Thoracic aorta (tissue), 2 donors: ENCODE data around the gene BCL2L11. TPM values are rescaled to one million over a fixed set of nuclear protein-coding genes. Genes with fewer than 3 reads are reported as not detected.

Experiments used
- ATAC-seq: fragments of 150-250 bp; one replicate; pipeline ENCODE4 v1.8.0; 2017; ENCODE audit warnings: low read depth; ENCODE audit not compliant: insufficient number of reproducible peaks, low FRiP score
- DNase-seq: peaks from one replicate; pipeline ENCODE4 v3.0.0-alpha.2; 2020; ENCODE audit warnings: low spot score
- H3K27ac ChIP-seq, 2 donors: fragments of 200-600 bp; sonication (generic); 1 replicate in 1 of 2; 2 replicates in 1 of 2; pipeline ENCODE4 v1.5.1; 2016; ENCODE audit warnings: mild to moderate bottlenecking in 2 of 2, moderate library complexity in 2 of 2
- H3K27me3 ChIP-seq: fragments of 200-600 bp; sonication (generic); replicated peaks from 2 replicates; pipeline ENCODE4 v1.6.0; 2016; ENCODE audit warnings: mild to moderate bottlenecking; ENCODE audit not compliant: insufficient read depth
- H3K36me3 ChIP-seq: fragments of 200-600 bp; sonication (generic); one replicate; pipeline ENCODE4 v1.5.1; 2016
- H3K4me1 ChIP-seq, 2 donors: fragments of 200-600 bp; sonication (generic); 1 replicate in 1 of 2; 2 replicates in 1 of 2; pipeline versions ENCODE4 v1.5.1 to v1.6.0; 2016; ENCODE audit warnings: low read depth in 2 of 2, mild to moderate bottlenecking in 1 of 2; ENCODE audit not compliant: control insufficient read depth in 1 of 2
- H3K4me3 ChIP-seq: fragments of 200-600 bp; sonication (generic); 2 replicates; pipeline ENCODE4 v1.5.1; 2016; ENCODE audit warnings: mild to moderate bottlenecking
- H3K9me3 ChIP-seq: fragments of 200-600 bp; sonication (generic); 2 replicates; pipeline ENCODE4 v1.5.1; 2016
- CTCF ChIP-seq: fragments of 200-600 bp; sonication (generic); IDR thresholded peaks from one replicate; pipeline ENCODE4 v1.5.1; 2019; ENCODE audit warnings: antibody characterized with exemption
- total RNA-seq, 2 donors: library from RNA; depleted of rRNA; stranded (reverse); fragments of >200 nt; gene quantifications; one replicate each; pipeline versions ENCODE4 v1.1.0 to v1.2.3, GENCODE V29; 2016

Gene BCL2L11
- total RNA-seq, 2 donors from 2014 or later, result 16.4 to 17.4 TPM

- H3K27me3 ChIP-seq, result no peaks in the 10 kb centered on the region
- H3K4me3 ChIP-seq, result no peak overlapping the region
- H3K4me1 ChIP-seq, result no peaks in the 10 kb centered on the region
- H3K36me3 ChIP-seq, result no peaks in the 10 kb centered on the region
- ATAC-seq (no peak), DNase-seq (no peak)
- H3K9me3 ChIP-seq, result no peaks in the 10 kb centered on the region
- H3K27ac ChIP-seq, result no peak overlapping the region
- TF ChIP-seq CTCF, result no peak
These were observed 50.7 kb downstream of the BCL2L11 start for GRCh38 chr2:111171337-111171930.

GRCh38 chr2:111172666-111173065, 52.0 kb downstream of the BCL2L11 start:
- H3K9me3 ChIP-seq, result no peaks in the 10 kb centered on the region
- no peak for ATAC-seq
- no peaks in the 10 kb centered on the region for H3K36me3 ChIP-seq
- no peak for TF ChIP-seq CTCF
- H3K4me1 ChIP-seq, result no peaks in the 10 kb centered on the region
- no peak for DNase-seq
- H3K27me3 ChIP-seq, result no peaks in the 10 kb centered on the region
- no peak overlapping the region for H3K4me3 ChIP-seq
- no peak overlapping the region for H3K27ac ChIP-seq

- no peaks in the 10 kb centered on the region for H3K36me3 ChIP-seq
- no peak for ATAC-seq
- H3K4me3 ChIP-seq, result no peak overlapping the region
- no peak for TF ChIP-seq CTCF
- H3K27ac ChIP-seq, result no peak overlapping the region
- no peaks in the 10 kb centered on the region for H3K4me1 ChIP-seq
- H3K9me3 ChIP-seq, result no peaks in the 10 kb centered on the region
- DNase-seq, result no peak
- no peaks in the 10 kb centered on the region for H3K27me3 ChIP-seq
These were observed 52.6 kb downstream of the BCL2L11 start for GRCh38 chr2:111173338-111173737.

GRCh38 chr2:111173856-111174255, 53.1 kb downstream of the BCL2L11 start:
- no peaks in the 10 kb centered on the region for H3K27me3 ChIP-seq
- DNase-seq (no peak), ATAC-seq (no peak)
- H3K27ac ChIP-seq, result no peak overlapping the region
- H3K4me1 ChIP-seq, result no peaks in the 10 kb centered on the region
- no peak overlapping the region for H3K4me3 ChIP-seq
- no peaks in the 10 kb centered on the region for H3K36me3 ChIP-seq
- no peaks in the 10 kb centered on the region for H3K9me3 ChIP-seq
- no peak for TF ChIP-seq CTCF

- Histone ChIP-seq H3K36me3 (no peaks in the 10 kb centered on the region), H3K4me1 (no peaks in the 10 kb centered on the region), H3K4me3 (no peak overlapping the region), H3K27ac (no peak overlapping the region), H3K9me3 (no peaks in the 10 kb centered on the region), H3K27me3 (no peaks in the 10 kb centered on the region)
- ATAC-seq, result no peak
- no peak for TF ChIP-seq CTCF
- no peak for DNase-seq
These were observed 54.9 kb downstream of the BCL2L11 start for GRCh38 chr2:111175615-111176014.
